Coronary artery (tissue), 2 donors: Measurements from ENCODE around the gene FSTL4.

Source experiments
- DNase-seq: peaks from one replicate; pipeline ENCODE4 v3.0.0-alpha.2; 2017; ENCODE audit warnings: low spot score
- H3K27ac ChIP-seq, 2 donors: fragments of 200-600 bp; sonication (generic); one replicate each; pipeline ENCODE4 v1.5.1; 2016 to 2019
- H3K4me3 ChIP-seq: fragments of 200-600 bp; sonication (generic); 2 replicates; pipeline ENCODE4 v1.5.1; 2016; ENCODE audit warnings: mild to moderate bottlenecking, moderate library complexity
- TF ChIP-seq, protein P1 (sequence below): fragments of 200-600 bp; sonication (generic); IDR thresholded peaks from one replicate; pipeline ENCODE4 v1.5.1; 2019; ENCODE audit warnings: antibody characterized with exemption

FSTL4 gene

DNA sequence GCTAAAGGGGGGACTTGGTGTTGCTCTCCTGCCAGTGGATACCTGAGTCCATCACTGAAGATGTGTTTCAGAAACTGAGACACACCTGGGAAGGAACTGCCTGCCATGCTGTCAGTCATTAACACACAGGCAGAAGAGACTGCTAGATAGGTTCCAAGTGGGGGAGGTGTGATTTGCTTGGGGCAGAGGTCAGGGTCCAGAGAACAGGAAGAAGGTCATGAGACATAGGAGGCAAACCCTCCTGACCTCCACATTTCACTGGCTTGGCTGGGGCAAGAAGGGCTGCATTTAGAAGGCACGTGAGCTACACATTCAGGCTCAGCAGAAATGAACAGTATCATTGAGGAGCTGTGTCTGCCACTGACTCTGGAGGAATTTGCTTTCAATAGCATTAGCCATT lies 344.7 kb downstream of the FSTL4 start:
- H3K27ac ChIP-seq = no peak overlapping the region

DNA sequence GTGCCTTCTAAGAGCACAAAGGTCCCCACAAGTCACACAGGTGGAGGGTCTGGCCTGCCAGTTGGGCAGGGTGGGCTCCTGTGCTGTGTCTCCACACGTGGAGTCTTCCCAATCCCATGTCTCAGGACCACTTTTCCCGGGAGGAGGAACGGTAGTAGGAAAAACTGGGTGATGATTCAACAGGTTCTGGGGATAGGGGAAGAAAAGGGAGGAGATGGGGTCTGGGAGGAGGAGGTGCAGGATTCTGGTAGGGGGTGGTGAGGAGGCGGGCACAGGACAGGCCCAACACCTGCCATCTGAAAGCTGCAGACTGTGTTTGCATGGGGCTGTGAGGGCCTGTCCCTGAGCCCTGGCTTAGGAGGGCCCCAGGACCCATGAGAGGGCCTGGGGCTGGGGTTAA lies 345.4 kb downstream of the FSTL4 start:
- no peak for DNase-seq
- Histone ChIP-seq H3K4me3 (no peak overlapping the region), H3K27ac (no peak overlapping the region)
- TF ChIP-seq, protein P1, sequence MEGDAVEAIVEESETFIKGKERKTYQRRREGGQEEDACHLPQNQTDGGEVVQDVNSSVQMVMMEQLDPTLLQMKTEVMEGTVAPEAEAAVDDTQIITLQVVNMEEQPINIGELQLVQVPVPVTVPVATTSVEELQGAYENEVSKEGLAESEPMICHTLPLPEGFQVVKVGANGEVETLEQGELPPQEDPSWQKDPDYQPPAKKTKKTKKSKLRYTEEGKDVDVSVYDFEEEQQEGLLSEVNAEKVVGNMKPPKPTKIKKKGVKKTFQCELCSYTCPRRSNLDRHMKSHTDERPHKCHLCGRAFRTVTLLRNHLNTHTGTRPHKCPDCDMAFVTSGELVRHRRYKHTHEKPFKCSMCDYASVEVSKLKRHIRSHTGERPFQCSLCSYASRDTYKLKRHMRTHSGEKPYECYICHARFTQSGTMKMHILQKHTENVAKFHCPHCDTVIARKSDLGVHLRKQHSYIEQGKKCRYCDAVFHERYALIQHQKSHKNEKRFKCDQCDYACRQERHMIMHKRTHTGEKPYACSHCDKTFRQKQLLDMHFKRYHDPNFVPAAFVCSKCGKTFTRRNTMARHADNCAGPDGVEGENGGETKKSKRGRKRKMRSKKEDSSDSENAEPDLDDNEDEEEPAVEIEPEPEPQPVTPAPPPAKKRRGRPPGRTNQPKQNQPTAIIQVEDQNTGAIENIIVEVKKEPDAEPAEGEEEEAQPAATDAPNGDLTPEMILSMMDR = no peak

More for the DNA sequence above, 344.7 kb downstream of the FSTL4 start:
- TF ChIP-seq, protein P1 = no peak
- no peak for DNase-seq
- H3K4me3 ChIP-seq = no peak overlapping the region

DNA sequence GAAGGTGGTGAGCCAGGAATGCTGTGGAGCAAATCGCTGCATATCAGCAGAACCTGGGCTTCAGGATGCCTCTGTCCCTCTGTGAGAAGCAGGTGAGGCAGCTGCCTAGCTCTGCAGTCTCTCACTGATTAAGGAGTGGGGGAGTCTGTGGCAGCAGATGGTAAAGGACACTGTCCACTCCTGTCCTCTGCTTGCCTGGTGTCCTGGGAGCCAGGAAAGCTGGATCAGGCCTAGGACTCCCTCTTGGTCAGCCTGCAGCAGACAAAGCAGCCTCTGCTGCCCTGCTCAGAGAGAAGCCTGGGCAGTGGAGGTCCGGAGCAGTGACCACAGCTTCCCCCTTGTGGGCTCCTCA lies 345.8 kb downstream of the FSTL4 start:
- Histone ChIP-seq H3K27ac (no peak overlapping the region), H3K4me3 (no peak overlapping the region)
- TF ChIP-seq, protein P1 = no peak
- no peak for DNase-seq

DNA sequence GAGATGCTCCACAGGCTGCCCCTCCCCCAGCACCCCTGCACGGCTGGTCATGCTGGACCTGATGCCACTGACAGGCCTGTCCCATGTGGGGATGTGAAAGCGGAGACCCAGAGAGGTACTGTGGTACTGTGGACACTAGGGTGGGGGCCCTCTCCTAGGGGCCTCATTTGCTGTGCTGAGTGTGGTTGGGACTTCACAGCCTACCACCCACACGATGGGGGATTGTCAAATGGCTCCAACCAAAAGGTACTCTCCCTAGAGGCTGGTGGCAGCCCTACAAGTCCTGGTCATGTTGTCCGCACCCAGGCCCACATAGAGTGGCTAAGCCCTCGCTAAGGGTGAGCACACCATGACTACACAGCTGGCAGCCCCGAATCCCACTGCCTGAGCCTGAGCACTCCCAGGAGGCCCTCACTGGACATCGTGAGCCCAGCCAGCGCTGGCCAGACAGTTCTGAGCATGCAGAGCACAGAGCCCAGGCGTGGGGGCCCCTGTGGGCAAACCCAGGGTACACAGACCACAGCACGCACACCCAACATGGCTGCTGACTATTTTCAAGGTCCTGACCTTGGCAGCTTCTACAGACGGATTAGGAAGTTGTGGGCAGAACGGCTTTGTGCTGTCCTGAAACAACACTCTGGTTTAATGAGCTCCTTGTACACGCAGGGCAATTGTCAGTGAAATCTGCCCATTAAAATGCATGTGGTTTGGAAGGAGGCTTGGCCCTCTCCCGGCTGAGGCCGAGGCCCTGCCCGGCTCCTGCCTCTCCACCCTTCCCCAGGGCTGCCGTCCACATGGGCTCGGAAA lies 346.4 kb downstream of the FSTL4 start:
- H3K4me3 ChIP-seq = no peak overlapping the region
- TF ChIP-seq, protein P1 = no peak
- DNase-seq = no peak
- no peak overlapping the region for H3K27ac ChIP-seq

DNA sequence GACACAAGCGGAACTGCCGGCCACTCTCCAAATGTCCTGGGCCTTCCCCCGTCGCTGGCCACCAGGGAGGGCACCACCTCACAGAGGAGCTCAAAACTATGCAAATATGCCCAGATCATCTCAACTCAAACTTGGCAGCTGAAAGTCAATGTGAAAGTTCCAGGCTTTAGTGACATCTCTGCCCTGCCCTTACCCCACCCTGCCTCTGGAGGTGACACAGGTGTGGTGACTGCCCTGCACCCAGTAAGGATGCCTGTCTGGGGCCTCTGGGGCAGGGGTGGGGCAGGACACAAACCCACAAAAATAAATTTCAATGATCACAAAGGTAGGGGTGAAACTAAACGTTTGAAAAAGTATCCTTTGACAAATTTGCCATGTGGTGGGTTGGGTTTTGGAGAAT lies 347.1 kb downstream of the FSTL4 start:
- H3K4me3 ChIP-seq = no peak overlapping the region
- H3K27ac ChIP-seq = no peak overlapping the region
- TF ChIP-seq, protein P1 = no peak
- no peak for DNase-seq

DNA sequence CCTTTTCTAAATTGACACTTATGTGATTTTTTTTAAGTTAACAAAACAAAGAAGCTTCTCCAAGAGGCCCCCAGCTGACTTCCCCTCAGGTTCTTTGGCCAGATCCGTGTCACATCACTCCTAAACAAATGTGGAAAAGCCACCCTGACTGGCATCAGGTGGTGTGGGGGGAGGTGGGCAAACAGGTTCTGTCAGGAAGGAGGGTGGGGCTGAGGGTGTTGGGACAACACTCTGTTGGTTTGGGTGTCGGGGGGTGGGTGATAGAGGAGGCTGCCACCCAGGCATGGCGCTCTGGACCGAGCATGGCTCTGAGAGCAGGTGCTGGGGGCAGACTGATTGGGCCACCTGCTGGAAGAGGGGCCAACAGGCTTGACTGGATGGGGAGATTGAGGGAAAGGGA lies 349.7 kb downstream of the FSTL4 start:
- H3K4me3 ChIP-seq = no peak overlapping the region
- TF ChIP-seq, protein P1 = no peak
- no peak for DNase-seq
- no peak overlapping the region for H3K27ac ChIP-seq

DNA sequence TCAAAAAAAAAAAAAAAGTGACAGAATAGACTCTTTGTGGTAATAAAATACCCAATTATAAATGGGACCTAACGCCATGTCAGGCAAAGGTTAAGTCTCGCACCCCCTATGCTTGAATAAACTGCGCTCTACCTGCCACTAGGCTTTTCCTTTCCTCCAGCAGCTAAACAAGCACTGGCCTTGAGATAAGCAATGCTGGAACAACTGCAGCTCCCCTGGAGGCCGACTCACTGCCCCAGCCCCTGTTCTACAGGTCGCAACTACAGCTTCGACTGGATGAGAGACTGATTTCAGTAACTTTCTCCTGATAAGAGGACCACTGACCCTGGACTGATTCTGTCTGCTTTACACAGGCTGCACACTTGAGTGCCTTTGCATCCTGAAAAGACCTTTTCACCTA lies 350.3 kb downstream of the FSTL4 start:
- TF ChIP-seq, protein P1 = no peak
- H3K4me3 ChIP-seq = no peak overlapping the region
- DNase-seq = no peak
- H3K27ac ChIP-seq = no peak overlapping the region
